Measurements from ENCODE around the gene ASCL2. TPM values are rescaled to one million over a fixed set of nuclear protein-coding genes. Genes with fewer than 3 reads are reported as not detected.

Gene ASCL2
- total and polyA plus RNA-seq, 2 of the 4 experiments (the other 2 are of a cell fraction): not detected

GRCh38 chr11:2305140-2305778 lies 34.9 kb upstream of the ASCL2 start:
- Histone ChIP-seq H3K14ac (replicated peaks; ENCODE audit: low read depth, low read length) (no peak overlapping the region), H2BK20ac (ENCODE audit: low read depth, low read length) (peak overlapping the region; percentile 38; the same call in 1 of the 2 replicates), H3K27ac (ENCODE audit: insufficient read depth, low read length) (peak overlapping the region; percentile 98; the same call in 1 of the 2 replicates), H4K8ac (ENCODE audit: low read depth in 2 of 2, low read length in 2 of 2) (peak overlapping the region; percentile 77 to 91; a peak in 3 of 4 replicates), H2AK5ac (ENCODE audit: low read depth, low read length) (peak overlapping the region; percentile 98), H3K4me3 (ENCODE audit: insufficient read depth, low read depth, low read length) (no peak overlapping the region), H3K56ac (ENCODE audit: extremely low read depth, insufficient read depth, low read length) (no peak overlapping the region), H2AK9ac (replicated peaks; ENCODE audit: low read depth, low read length, poor library complexity) (peak overlapping the region; percentile 96), H3K79me1 (ENCODE audit: low read depth in 1 of 2, low read length in 2 of 2) (no peaks in the 10 kb centered on the region), H2BK15ac (ENCODE audit: low read depth, low read length) (0 out of 3 replicates have a peak overlapping the region, but pooled peaks have one; percentile 64), H4K91ac (ENCODE audit: insufficient read depth, low read depth, low read length) (peak overlapping the region; percentile 81; the same call in 1 of the 2 replicates), H3K23ac (ENCODE audit: low read depth, low read length) (0 out of 2 replicates have a peak overlapping the region, but pooled peaks have one; percentile 68), H3K9me1 (ENCODE audit: insufficient read depth, low read length) (peaks cover 6% of the 10 kb centered on the region), H3K9me3 (ENCODE audit: control insufficient read depth, insufficient read depth, low read length) (no peaks in the 10 kb centered on the region), H4K5ac (ENCODE audit: low read depth, low read length) (peak overlapping the region; percentile 82), H3K4me2 (ENCODE audit: low read depth, low read length) (peak overlapping the region; percentile 83; the same call in 1 of the 2 replicates), H3K4me1 (ENCODE audit: control insufficient read depth, insufficient read depth, low read length) (peaks cover 11% of the 10 kb centered on the region), H3K36me3 (ENCODE audit: control insufficient read depth, insufficient read depth, low read length) (no peaks in the 10 kb centered on the region), H2BK120ac (ENCODE audit: low read depth, low read length) (peak overlapping the region; percentile 82; the same call in 1 of the 2 replicates), H3K4ac (ENCODE audit: low read depth, low read length) (peak overlapping the region; percentile 87), H3K18ac (ENCODE audit: low read depth, low read length) (peak overlapping the region; percentile 14; the same call in 1 of the 2 replicates), H2BK5ac (ENCODE audit: low read depth, low read length, poor library complexity, severe bottlenecking) (peak overlapping the region; percentile 81), H3K27me3 (ENCODE audit: control insufficient read depth, insufficient read depth, low read length) (no peaks in the 10 kb centered on the region), H4K20me1 (ENCODE audit: insufficient read depth, low read length) (peaks cover 3% of the 10 kb centered on the region; the same call in 1 of the 2 replicates), H3K9ac (ENCODE audit: low read depth, low read length) (no peak overlapping the region), H2AFZ (replicated peaks; ENCODE audit: low read length, poor library complexity) (peak overlapping the region; percentile 93)
- ATAC-seq (ENCODE audit: low read depth) (peak; percentile 82), DNase-seq (peak; percentile 58)
- TF ChIP-seq RAD21 (IDR thresholded peaks at IDR 0.05; ENCODE audit: low read length): peak; percentile 94
- TF ChIP-seq MAZ (IDR thresholded peaks at IDR 0.05; ENCODE audit: borderline replicate concordance, low read depth, low read length): peak; percentile 55; the same call in 1 of the 2 replicates
- no peak for TF ChIP-seq NFE2L2 (IDR thresholded peaks at IDR 0.05; ENCODE audit: low read depth, low read length)
- peak; percentile 97 for TF ChIP-seq SMC3 (IDR thresholded peaks at IDR 0.05; ENCODE audit: low read depth, low read length)
- peak; percentile 88 for TF ChIP-seq CTCF (conservative IDR thresholded peaks at IDR 0.05; ENCODE audit: low read depth, low read length)
- TF ChIP-seq FOS (IDR thresholded peaks at IDR 0.05; ENCODE audit: low read depth, low read length): no peak
- TF ChIP-seq RFX5 (IDR thresholded peaks at IDR 0.05; ENCODE audit: low read depth, low read length): no peak
- TF ChIP-seq CHD1 (IDR thresholded peaks at IDR 0.05; ENCODE audit: low read depth, low read length): no peak
- in situ Hi-C loops (cut with MboI; ENCODE audit: low sequenced_read_pairs) (no loop called here), dilution Hi-C loops (cut with HindIII; ENCODE audit: low sequenced_read_pairs, unreplicated experiment) (no loop called here), intact Hi-C loops (cut with micrococcal nuclease) (loop anchor here (1.0 to 2.0 kb wide), 3 partner anchors 108 to 226 kb away; no protein-coding TSS in a partner anchor)
- ChIA-PET CTCF (interaction anchor here (0.6 to 4.4 kb wide), 7 partner anchors 10 to 226 kb away, joined by 3 to 73 read pairs (median 3); no protein-coding TSS in a partner anchor), POLR2A (ENCODE audit: unreplicated experiment) (interaction anchor here (0.7 kb wide), 1 partner anchor 117 kb away, joined by 8 read pairs; no protein-coding TSS in a partner anchor)
- no TSS peak for BruUV-seq (replicated peaks)
- WGBS, 2 experiments (ENCODE audit: extremely low coverage in 2 of 2, insufficient read length in 1 of 2): 7% methylated on average over 6 of the region's 10 CpGs; no CpG with 5 or more reads in 1 of the 2 experiments

Measured in IMR-90 (cell line).